GM18526 (cell line): Measurements from ENCODE around the gene CYP2S1.

ENCODE experiments used
- POLR2A ChIP-seq: IDR thresholded peaks from 3 replicates; pipeline ENCODE4 v1.6.1; 2011; ENCODE audit not compliant: insufficient read length; ENCODE audit errors: extremely low read depth

CYP2S1 gene

GRCh38 chr19:41234512-41235168 lies 41.6 kb downstream of the CYP2S1 start:
- no peak for TF ChIP-seq POLR2A

GRCh38 chr19:41235480-41235879 lies 42.5 kb downstream of the CYP2S1 start:
- no peak for TF ChIP-seq POLR2A

- TF ChIP-seq POLR2A: no peak
Measured at GRCh38 chr19:41238244-41238643, 45.2 kb downstream of the CYP2S1 start.

DNA sequence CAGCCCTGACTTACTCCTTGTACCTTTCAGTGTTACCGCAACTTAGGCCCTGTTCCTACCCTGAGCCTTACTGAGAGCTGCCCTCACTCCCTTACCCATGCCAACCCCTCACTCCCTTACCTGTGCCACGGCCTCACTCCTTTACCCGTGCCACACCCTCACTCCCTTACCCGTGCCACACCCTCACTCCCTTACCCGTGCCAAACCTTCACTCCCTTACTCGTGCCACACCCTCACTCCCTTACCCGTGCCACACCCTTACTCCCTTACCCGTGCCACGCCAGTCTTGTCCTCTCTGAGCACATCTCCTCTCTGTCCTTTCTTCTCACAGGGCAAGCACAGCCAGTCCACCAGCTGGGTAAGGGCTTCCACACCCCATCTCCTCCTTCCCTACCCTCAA lies 46.3 kb downstream of the CYP2S1 start:
- TF ChIP-seq POLR2A: no peak

DNA sequence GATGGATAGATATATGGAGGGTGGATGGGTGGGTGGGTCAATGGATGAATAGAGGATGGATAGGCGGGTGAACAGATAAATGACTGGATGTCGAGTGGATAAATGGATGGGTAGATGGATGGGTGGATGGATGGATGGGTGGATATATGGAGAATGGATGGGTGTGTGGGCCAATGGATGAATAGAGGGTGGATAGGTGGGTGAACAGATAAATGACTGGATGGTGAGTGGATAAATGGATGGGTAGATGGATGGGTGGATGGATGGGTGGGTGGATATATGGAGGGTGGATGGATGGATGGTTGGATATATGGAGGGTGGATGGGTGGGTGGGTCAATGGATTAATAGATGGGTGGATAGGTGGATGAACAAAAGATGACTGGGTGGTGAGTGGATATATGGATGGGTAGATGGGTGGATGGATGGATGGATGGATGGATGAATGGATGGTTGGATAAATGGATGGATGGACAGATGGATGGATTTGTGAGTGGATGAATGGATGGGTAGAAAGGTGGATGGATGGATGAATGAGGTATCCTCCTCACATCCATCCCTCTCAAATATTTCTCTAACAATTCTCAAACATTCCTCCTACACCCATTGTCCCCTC lies 47.0 kb downstream of the CYP2S1 start:
- TF ChIP-seq POLR2A: no peak

DNA sequence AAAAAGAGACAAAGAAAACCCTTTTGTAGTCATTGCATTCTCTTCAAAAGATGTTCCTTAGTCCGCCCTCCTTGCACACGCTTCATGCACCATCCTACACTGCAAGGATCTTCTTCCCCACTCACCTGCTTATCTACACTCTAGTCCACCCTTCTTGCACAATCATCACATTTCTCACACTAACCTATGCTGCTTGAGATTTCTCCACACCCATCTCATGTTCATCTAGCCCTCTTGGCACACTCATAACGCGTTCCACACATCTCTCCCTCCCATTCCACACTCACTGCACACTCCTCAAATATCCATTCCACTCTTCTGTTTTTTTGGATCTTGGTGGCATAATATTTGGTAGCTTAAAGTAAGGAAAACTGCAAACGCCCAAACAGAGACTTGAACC lies 48.8 kb downstream of the CYP2S1 start:
- TF ChIP-seq POLR2A: no peak

- TF ChIP-seq POLR2A: no peak
Measured at GRCh38 chr19:41244117-41244516, 51.1 kb downstream of the CYP2S1 start.

GRCh38 chr19:41245843-41246242 lies 52.8 kb downstream of the CYP2S1 start:
- no peak for TF ChIP-seq POLR2A

- no peak for TF ChIP-seq POLR2A
Measured at GRCh38 chr19:41248895-41249294, 55.9 kb downstream of the CYP2S1 start.

DNA sequence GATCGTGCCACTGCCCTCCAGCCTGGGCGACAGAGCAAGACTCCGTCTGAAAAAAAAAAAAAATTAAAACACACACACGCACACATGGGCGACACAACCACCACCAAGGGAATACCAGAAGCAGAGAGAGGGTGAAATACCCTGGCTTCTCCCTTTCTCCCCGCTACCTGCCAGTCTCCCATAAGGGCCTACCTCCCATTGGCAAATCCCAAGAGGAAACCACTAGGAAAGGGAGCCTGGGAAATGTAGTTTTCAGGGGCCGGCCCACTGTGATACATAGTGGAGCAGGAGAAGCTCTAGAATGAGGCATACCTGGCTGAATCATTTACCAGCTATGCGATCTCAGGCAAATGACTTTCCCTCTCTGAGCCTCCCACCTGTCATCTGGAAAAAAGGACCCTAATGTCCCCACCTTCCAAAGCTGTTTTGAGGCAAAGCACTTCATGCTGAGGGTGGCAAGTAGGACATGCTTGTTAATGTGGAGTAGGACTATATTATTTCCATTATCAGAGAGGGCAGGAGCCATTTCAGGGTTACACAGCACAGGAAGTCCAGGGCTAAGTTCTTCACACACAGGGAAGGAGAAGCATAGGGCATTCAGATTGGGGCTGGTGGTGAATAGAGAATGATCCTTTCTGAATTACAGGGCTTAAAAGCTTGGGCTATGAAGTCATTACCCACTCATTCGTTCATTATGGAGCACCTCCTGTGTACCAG lies 56.8 kb downstream of the CYP2S1 start:
- TF ChIP-seq POLR2A: no peak

DNA sequence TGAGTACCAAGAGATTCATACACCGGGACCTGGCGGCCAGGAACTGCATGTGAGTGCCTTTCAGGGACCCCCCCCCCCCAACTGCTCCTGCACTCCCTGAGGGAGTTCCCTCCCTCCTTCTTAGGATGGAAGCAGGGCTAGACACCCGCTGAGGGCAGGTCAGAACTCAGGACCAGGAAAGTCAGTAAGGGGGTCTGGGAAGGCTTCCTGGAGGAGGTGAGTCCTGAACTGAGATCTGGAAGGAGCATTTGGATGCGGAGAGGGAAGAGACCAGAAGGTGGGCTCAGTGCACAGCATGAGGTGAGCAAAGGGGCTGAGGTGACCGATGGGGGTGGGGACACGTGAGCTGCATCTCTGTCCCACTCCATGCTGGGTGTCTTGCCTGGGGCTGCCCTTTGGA lies 60.6 kb downstream of the CYP2S1 start:
- no peak for TF ChIP-seq POLR2A

GRCh38 chr19:41255171-41255570 lies 62.2 kb downstream of the CYP2S1 start:
- TF ChIP-seq POLR2A: no peak
